Measurements from ENCODE around the gene KLHL40.

The KLHL40 gene

DNA sequence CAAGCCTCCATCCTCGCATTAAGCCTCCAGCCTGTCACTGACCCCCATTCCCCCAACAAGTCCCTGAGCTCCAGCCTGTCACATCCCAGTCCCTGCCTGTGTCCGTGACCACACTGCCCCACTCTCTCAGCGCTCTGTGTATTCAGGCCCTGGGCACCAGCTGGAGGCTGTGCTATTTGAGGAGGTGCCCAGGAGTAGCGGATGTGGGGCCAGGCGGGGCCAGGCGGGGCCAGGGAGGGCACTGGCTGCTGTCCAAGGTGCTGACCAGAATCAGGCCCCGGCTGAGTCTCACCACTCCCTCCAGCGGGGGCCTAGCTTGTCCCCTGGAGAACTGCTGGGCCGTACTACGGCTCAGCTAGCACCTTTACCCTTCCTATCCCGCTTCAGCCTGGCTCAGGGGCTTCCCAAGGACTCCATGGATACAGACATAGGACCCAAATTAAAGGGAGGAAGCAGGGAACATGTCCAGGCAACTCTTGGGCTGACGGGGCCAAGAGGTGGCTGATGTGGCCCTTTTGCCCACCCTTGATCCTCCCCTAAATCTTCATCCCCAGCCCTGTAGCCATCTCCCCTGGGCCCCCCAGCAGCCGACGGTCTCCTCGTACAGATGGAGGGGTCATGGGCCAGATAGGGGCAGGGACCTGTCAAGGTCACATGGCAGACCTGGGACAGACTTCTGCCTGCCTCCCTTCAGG is 16.2 kb downstream of the KLHL40 start:
- Histone ChIP-seq H3K4me3 (ENCODE audit: low read length) (no peak overlapping the region), H3K4me2 (ENCODE audit: low read depth, low read length) (no peak overlapping the region), H3K4me1 (ENCODE audit: low read length) (no peaks in the 10 kb centered on the region), H3K9ac (ENCODE audit: low read length) (no peak overlapping the region), H3K79me2 (ENCODE audit: low read length) (no peaks in the 10 kb centered on the region), H3K27me3 (replicated peaks; ENCODE audit: insufficient read depth, low read length) (no peaks in the 10 kb centered on the region), H3K9me2 (replicated peaks; ENCODE audit: insufficient read depth, low read length) (no peaks in the 10 kb centered on the region), H3K9me3 (replicated peaks; ENCODE audit: insufficient read depth, low read length) (no peaks in the 10 kb centered on the region), H3K27ac (ENCODE audit: low read length) (no peak overlapping the region), H2AFZ (ENCODE audit: low read length) (no peak overlapping the region), H3K36me3 (replicated peaks; ENCODE audit: insufficient read depth, low read length) (no peaks in the 10 kb centered on the region), H3F3A (ENCODE audit: insufficient read depth, low read length) (no peaks in the 10 kb centered on the region), H4K20me1 (ENCODE audit: insufficient read depth, low read length) (no peaks in the 10 kb centered on the region)
- peak; percentile 65 for DNase-seq
- TF ChIP-seq, protein P1, sequence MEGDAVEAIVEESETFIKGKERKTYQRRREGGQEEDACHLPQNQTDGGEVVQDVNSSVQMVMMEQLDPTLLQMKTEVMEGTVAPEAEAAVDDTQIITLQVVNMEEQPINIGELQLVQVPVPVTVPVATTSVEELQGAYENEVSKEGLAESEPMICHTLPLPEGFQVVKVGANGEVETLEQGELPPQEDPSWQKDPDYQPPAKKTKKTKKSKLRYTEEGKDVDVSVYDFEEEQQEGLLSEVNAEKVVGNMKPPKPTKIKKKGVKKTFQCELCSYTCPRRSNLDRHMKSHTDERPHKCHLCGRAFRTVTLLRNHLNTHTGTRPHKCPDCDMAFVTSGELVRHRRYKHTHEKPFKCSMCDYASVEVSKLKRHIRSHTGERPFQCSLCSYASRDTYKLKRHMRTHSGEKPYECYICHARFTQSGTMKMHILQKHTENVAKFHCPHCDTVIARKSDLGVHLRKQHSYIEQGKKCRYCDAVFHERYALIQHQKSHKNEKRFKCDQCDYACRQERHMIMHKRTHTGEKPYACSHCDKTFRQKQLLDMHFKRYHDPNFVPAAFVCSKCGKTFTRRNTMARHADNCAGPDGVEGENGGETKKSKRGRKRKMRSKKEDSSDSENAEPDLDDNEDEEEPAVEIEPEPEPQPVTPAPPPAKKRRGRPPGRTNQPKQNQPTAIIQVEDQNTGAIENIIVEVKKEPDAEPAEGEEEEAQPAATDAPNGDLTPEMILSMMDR (IDR thresholded peaks at IDR 0.05; ENCODE audit: low read length) = no peak

DNA sequence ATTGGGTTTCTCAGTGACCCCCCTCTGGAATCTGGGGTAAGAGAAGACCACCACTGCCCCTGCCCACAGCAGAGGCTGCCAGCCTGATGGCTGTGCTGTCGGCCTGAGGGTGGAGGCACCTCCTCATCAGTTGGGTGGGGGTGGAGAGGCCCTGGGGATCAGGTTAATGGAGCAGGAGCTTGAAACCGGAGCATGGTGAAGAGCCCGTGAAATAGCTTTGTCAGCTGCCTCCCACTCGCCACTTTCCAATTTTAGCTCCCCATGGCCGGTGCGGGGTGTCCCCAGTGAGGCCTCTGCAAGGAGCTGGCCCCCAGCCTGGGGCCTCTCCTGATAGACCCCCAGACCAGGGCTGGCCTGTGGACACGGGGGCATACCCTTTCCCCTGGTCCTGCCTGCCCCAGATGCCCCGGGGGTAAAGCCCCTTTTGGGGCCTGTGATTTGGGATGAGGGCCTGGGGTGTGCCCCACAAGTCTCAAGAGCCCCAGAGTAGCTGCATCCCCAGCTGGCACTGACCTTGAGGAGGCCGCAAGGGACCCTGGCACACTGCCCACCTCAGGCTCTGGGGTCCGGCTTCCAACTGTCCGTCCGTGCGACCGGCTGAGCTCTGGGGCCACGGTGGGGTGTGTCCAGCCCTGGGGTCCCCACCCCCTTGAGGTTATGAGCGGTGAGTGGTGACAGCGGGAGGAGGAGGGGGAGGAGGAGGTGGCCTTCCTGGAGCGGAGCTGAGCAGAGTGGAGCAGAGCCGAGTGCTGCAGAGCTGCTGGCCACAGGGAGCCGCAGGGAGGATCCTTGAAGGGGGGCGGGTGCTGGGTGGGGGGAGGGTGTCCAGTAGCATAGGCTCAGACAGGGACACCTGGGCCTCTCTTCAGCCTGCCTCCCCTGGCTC is 17.0 kb downstream of the KLHL40 start, which contains the start of gene HHATL:
TSS of gene HHATL (minus strand) at position 733 of the 886 bp plus-strand sequence. CDS start 1,972 bp downstream, outside the sequence.
- Histone ChIP-seq H3K36me3 (replicated peaks; ENCODE audit: insufficient read depth, low read length) (no peaks in the 10 kb centered on the region), H3K4me1 (ENCODE audit: low read length) (no peaks in the 10 kb centered on the region), H3K9me3 (replicated peaks; ENCODE audit: insufficient read depth, low read length) (no peaks in the 10 kb centered on the region), H3K4me2 (ENCODE audit: low read depth, low read length) (no peak within 1 kb of the TSS), H2AFZ (ENCODE audit: low read length) (no peak within 1 kb of the TSS), H3K4me3 (ENCODE audit: low read length) (no peak within 1 kb of the TSS), H3K79me2 (ENCODE audit: low read length) (no peaks in the 10 kb centered on the region), H3K9ac (ENCODE audit: low read length) (no peak within 1 kb of the TSS), H4K20me1 (ENCODE audit: insufficient read depth, low read length) (no peaks in the 10 kb centered on the region), H3F3A (ENCODE audit: insufficient read depth, low read length) (no peaks in the 10 kb centered on the region), H3K27ac (ENCODE audit: low read length) (no peak within 1 kb of the TSS), H3K9me2 (replicated peaks; ENCODE audit: insufficient read depth, low read length) (no peaks in the 10 kb centered on the region), H3K27me3 (replicated peaks; ENCODE audit: insufficient read depth, low read length) (no peaks in the 10 kb centered on the region)
- DNase-seq = no peak
- TF ChIP-seq EZH2 (optimal IDR thresholded peaks at IDR 0.05; ENCODE audit: low read depth, low read length) (no peak), EZH2phosphoT487 (IDR thresholded peaks at IDR 0.05; ENCODE audit: low read length) (no peak)
- TF ChIP-seq, protein P1 (IDR thresholded peaks at IDR 0.05; ENCODE audit: low read length) = no peak

DNA sequence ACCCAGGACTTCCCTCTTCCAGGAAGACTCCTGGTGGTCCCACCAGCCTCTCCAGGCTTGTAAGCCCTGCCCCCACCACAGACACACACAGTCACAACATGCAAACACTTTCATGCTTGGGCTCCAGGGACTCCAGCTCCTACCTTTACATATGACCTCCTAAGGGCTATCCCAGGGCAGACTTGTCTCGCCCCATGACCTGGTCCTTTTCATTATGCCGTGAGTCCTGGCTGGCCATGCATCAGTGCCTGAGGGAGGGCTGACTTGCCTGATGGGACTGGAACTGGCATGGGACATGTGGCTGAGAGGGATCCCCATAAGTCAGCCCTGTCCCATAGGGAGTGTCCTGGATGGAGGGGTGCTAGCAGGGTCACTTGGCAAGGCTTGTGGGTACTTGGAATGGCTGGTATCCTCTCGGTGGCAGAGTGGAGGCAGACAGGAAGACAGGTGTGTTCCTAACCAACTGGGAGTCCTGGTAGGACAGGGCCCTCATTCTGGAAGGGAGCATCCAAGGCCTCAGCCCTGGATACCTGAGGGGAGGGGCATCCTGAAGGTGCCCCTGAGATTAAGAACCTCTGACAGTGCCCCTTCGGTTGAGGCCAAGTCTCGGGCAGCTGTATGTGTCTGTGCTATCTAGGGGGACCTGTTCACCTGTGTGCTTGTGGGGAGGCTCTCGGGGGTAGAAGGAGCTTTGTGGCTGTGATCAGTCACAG is 17.8 kb downstream of the KLHL40 start:
- Histone ChIP-seq H3K4me3 (ENCODE audit: low read length) (no peak overlapping the region), H3K9me2 (replicated peaks; ENCODE audit: insufficient read depth, low read length) (no peaks in the 10 kb centered on the region), H4K20me1 (ENCODE audit: insufficient read depth, low read length) (no peaks in the 10 kb centered on the region), H3K27ac (ENCODE audit: low read length) (no peak overlapping the region), H3K79me2 (ENCODE audit: low read length) (no peaks in the 10 kb centered on the region), H3K9ac (ENCODE audit: low read length) (no peak overlapping the region), H3K4me1 (ENCODE audit: low read length) (no peaks in the 10 kb centered on the region), H3K36me3 (replicated peaks; ENCODE audit: insufficient read depth, low read length) (no peaks in the 10 kb centered on the region), H3K9me3 (replicated peaks; ENCODE audit: insufficient read depth, low read length) (no peaks in the 10 kb centered on the region), H3K4me2 (ENCODE audit: low read depth, low read length) (no peak overlapping the region), H2AFZ (ENCODE audit: low read length) (no peak overlapping the region), H3K27me3 (replicated peaks; ENCODE audit: insufficient read depth, low read length) (no peaks in the 10 kb centered on the region), H3F3A (ENCODE audit: insufficient read depth, low read length) (no peaks in the 10 kb centered on the region)
- no peak for TF ChIP-seq EZH2phosphoT487 (IDR thresholded peaks at IDR 0.05; ENCODE audit: low read length)
- no peak for TF ChIP-seq EZH2 (optimal IDR thresholded peaks at IDR 0.05; ENCODE audit: low read depth, low read length)
- TF ChIP-seq, protein P1 (IDR thresholded peaks at IDR 0.05; ENCODE audit: low read length) = no peak
- DNase-seq = no peak
